ENCODE measurements around the gene MCUR1. TPM values are rescaled to one million over a fixed set of nuclear protein-coding genes. Genes with fewer than 3 reads are reported as not detected.

Gene MCUR1
- total and polyA plus RNA-seq, 9 of the 15 experiments (the other 6 are each of a cell fraction or from before 2014, with no cell fraction given): 5.1 to 60.2 (median 41.4) TPM

DNA sequence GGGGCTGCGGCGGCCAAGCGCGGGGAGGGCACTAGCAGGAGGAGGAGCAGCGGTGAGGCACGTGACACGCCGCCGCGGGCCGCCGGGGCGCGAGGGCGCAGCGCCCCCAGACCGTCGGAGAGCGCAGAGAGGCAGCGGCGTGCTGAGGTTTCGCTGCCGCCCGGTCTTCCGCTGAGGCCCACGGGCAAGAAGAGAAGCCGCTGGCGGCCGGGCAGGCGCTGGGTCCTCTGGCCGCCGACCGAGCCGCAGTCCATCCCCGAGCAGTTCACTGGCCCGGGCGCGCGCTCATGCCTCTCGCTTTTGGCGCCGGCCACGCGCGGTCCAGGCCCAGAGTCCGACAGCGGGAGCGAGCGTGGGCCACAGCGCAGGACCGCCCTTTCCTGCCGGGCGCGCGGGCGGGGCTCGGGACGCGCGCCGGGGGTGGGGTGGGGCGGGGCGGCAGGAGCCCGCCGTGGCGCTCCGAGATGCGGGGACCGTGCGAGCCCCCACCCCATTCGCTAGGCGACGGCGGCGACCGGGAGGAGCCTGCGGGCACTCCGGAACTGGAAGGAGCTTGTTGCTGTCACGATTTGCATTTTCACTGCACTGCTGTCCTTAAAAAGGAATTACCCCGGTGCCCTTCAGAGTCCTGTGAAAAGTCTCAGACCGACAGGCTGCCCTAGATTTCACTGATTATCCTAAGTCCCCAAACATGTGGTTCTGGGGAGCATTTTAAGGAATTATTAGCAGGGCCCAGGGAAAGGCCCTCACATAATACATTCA lies at the start of gene MCUR1 (continued):
- TF ChIP-seq MEF2D (tag; conservative IDR thresholded peaks at IDR 0.05; ENCODE audit: low read depth) (no peak), SAP30 (IDR thresholded peaks at IDR 0.05; ENCODE audit: borderline replicate concordance, insufficient read depth, low read depth, low read length, poor library complexity, severe bottlenecking) (peak; percentile 24), MEF2A (IDR thresholded peaks at IDR 0.05; ENCODE audit: control insufficient read depth, low read depth, low read length) (no peak), HOXB6 (CRISPR knock-in tag; IDR thresholded peaks at IDR 0.05; ENCODE audit: borderline replicate concordance) (no peak), PHF21A (IDR thresholded peaks at IDR 0.05; ENCODE audit: borderline replicate concordance, low read depth) (no peak; the same call in 1 of the 2 replicates), BRF1 (IDR thresholded peaks at IDR 0.05; ENCODE audit: borderline replicate concordance, extremely low read depth, insufficient read length) (no peak), JUND (IDR thresholded peaks at IDR 0.05; ENCODE audit: borderline replicate concordance, low read depth, low read length) (peak; percentile 44; the same call in 1 of the 2 replicates), JUND (tag; IDR thresholded peaks at IDR 0.05; ENCODE audit: borderline replicate concordance, low read depth, low read length) (peak; percentile 13; the same call in 1 of the 3 replicates), FOXK2 (conservative IDR thresholded peaks at IDR 0.05 in 1 of 2, IDR thresholded peaks at IDR 0.05 in 1 of 2; ENCODE audit: low read depth in 2 of 2) (peak; percentile 76 to 90), CTBP1 (IDR thresholded peaks at IDR 0.05; ENCODE audit: borderline replicate concordance) (peak; percentile 99), HDAC6 (IDR thresholded peaks at IDR 0.05; ENCODE audit: low read depth, low read length) (no peak), MED1 (CRISPR knock-in tag; IDR thresholded peaks at IDR 0.05; ENCODE audit: borderline replicate concordance) (no peak), PML (IDR thresholded peaks at IDR 0.05; ENCODE audit: low read length) (peak; percentile 33; the same call in 1 of the 2 replicates), STAT5B (CRISPR knock-in tag; IDR thresholded peaks at IDR 0.05) (no peak), STAT5A (IDR thresholded peaks at IDR 0.05; ENCODE audit: borderline replicate concordance, low read length) (no peak), NCOR1 (IDR thresholded peaks at IDR 0.05) (peak; percentile 36; the same call in 1 of the 2 replicates), ATF1 (CRISPR knock-in tag; IDR thresholded peaks at IDR 0.05) (no peak), ATF1 (tag; IDR thresholded peaks at IDR 0.05) (peak; percentile 66), DACH1 (IDR thresholded peaks at IDR 0.05; ENCODE audit: partially characterized antibody) (no peak), NBN (IDR thresholded peaks at IDR 0.05; ENCODE audit: low read depth) (no peak)
- TF ChIP-seq, protein P1, sequence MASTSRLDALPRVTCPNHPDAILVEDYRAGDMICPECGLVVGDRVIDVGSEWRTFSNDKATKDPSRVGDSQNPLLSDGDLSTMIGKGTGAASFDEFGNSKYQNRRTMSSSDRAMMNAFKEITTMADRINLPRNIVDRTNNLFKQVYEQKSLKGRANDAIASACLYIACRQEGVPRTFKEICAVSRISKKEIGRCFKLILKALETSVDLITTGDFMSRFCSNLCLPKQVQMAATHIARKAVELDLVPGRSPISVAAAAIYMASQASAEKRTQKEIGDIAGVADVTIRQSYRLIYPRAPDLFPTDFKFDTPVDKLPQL (IDR thresholded peaks at IDR 0.05; ENCODE audit: extremely low read depth, insufficient read length): no peak
- TF ChIP-seq, protein P2, sequence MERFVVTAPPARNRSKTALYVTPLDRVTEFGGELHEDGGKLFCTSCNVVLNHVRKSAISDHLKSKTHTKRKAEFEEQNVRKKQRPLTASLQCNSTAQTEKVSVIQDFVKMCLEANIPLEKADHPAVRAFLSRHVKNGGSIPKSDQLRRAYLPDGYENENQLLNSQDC (CRISPR knock-in tag; IDR thresholded peaks at IDR 0.05): peak; percentile 76; the same call in 1 of the 2 replicates
- TF ChIP-seq, protein P3, sequence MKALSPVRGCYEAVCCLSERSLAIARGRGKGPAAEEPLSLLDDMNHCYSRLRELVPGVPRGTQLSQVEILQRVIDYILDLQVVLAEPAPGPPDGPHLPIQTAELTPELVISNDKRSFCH (CRISPR knock-in tag; IDR thresholded peaks at IDR 0.05): no peak
- TF ChIP-seq, protein P3 (tag; IDR thresholded peaks at IDR 0.05): no peak; the same call in none of the 2 replicates
- TF ChIP-seq, protein P4, sequence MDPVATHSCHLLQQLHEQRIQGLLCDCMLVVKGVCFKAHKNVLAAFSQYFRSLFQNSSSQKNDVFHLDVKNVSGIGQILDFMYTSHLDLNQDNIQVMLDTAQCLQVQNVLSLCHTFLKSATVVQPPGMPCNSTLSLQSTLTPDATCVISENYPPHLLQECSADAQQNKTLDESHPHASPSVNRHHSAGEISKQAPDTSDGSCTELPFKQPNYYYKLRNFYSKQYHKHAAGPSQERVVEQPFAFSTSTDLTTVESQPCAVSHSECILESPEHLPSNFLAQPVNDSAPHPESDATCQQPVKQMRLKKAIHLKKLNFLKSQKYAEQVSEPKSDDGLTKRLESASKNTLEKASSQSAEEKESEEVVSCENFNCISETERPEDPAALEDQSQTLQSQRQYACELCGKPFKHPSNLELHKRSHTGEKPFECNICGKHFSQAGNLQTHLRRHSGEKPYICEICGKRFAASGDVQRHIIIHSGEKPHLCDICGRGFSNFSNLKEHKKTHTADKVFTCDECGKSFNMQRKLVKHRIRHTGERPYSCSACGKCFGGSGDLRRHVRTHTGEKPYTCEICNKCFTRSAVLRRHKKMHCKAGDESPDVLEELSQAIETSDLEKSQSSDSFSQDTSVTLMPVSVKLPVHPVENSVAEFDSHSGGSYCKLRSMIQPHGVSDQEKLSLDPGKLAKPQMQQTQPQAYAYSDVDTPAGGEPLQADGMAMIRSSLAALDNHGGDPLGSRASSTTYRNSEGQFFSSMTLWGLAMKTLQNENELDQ (CRISPR knock-in tag; IDR thresholded peaks at IDR 0.05; ENCODE audit: borderline replicate concordance): no peak

Data from K562 (cell line).